ENCODE measurements around the gene ARHGAP8.

The ARHGAP8 gene

GRCh38 chr22:44724416-44724815, 28.0 kb upstream of the ARHGAP8 start:
- no peak for DNase-seq (ENCODE audit: low read depth)
- no peak for TF ChIP-seq CTCF (IDR thresholded peaks at IDR 0.05; ENCODE audit: insufficient read depth, low read depth, low read length, missing control alignments)
- H3K4me3 ChIP-seq (ENCODE audit: low read length) = no peak overlapping the region

GRCh38 chr22:44724859-44725258, 27.5 kb upstream of the ARHGAP8 start:
- DNase-seq (ENCODE audit: low read depth) = no peak
- H3K4me3 ChIP-seq (ENCODE audit: low read length) = no peak overlapping the region
- TF ChIP-seq CTCF (IDR thresholded peaks at IDR 0.05; ENCODE audit: insufficient read depth, low read depth, low read length, missing control alignments) = no peak

- no peak overlapping the region for H3K4me3 ChIP-seq (ENCODE audit: low read length)
- TF ChIP-seq CTCF (IDR thresholded peaks at IDR 0.05; ENCODE audit: insufficient read depth, low read depth, low read length, missing control alignments) = no peak
These were observed 25.9 kb upstream of the ARHGAP8 start for GRCh38 chr22:44726439-44726838.

GRCh38 chr22:44727148-44727547, 25.2 kb upstream of the ARHGAP8 start:
- DNase-seq (ENCODE audit: low read depth) = no peak
- TF ChIP-seq CTCF (IDR thresholded peaks at IDR 0.05; ENCODE audit: insufficient read depth, low read depth, low read length, missing control alignments) = no peak
- H3K4me3 ChIP-seq (ENCODE audit: low read length) = no peak overlapping the region

More at GRCh38 chr22:44726439-44726838, 25.9 kb upstream of the ARHGAP8 start:
- no peak for DNase-seq (ENCODE audit: low read depth)

- DNase-seq (ENCODE audit: low read depth) = no peak
- no peak for TF ChIP-seq CTCF (IDR thresholded peaks at IDR 0.05; ENCODE audit: insufficient read depth, low read depth, low read length, missing control alignments)
These were observed 24.7 kb upstream of the ARHGAP8 start for GRCh38 chr22:44727709-44728108.

GRCh38 chr22:44728761-44729324, 23.5 kb upstream of the ARHGAP8 start:
- no peak for TF ChIP-seq CTCF (IDR thresholded peaks at IDR 0.05; ENCODE audit: insufficient read depth, low read depth, low read length, missing control alignments)
- DNase-seq (ENCODE audit: low read depth) = no peak
- no peak overlapping the region for H3K4me3 ChIP-seq (ENCODE audit: low read length)

More at GRCh38 chr22:44727709-44728108, 24.7 kb upstream of the ARHGAP8 start:
- H3K4me3 ChIP-seq (ENCODE audit: low read length) = no peak overlapping the region

- TF ChIP-seq CTCF (IDR thresholded peaks at IDR 0.05; ENCODE audit: insufficient read depth, low read depth, low read length, missing control alignments) = no peak
- DNase-seq (ENCODE audit: low read depth) = no peak
- no peak overlapping the region for H3K4me3 ChIP-seq (ENCODE audit: low read length)
These were observed 22.9 kb upstream of the ARHGAP8 start for GRCh38 chr22:44729391-44730021.
